IPS-18c (cell line): ENCODE data around the gene VAV2.

ENCODE experiments used
- H3K4me3 ChIP-seq: 2 replicates; pipeline ENCODE4 v1.7.0; 2013; ENCODE audit warnings: low read depth, mild to moderate bottlenecking, low read length, moderate library complexity; ENCODE audit not compliant: insufficient read depth
- H3K9me3 ChIP-seq: one replicate; pipeline ENCODE4 v1.6.1; 2013; ENCODE audit warnings: mild to moderate bottlenecking, low read length, moderate library complexity; ENCODE audit not compliant: control insufficient read depth, insufficient read depth

The VAV2 gene

GRCh38 chr9:134029248-134030226 is 37.4 kb upstream of the VAV2 start:
- Histone ChIP-seq H3K4me3 (no peak overlapping the region), H3K9me3 (no peaks in the 10 kb centered on the region)

GRCh38 chr9:134028575-134029247 is 36.6 kb upstream of the VAV2 start:
- H3K4me3 ChIP-seq, result no peak overlapping the region
- no peaks in the 10 kb centered on the region for H3K9me3 ChIP-seq

- no peaks in the 10 kb centered on the region for H3K9me3 ChIP-seq
Measured at GRCh38 chr9:134028076-134028475, 36.0 kb upstream of the VAV2 start.

GRCh38 chr9:134027561-134027960 is 35.4 kb upstream of the VAV2 start:
- H3K4me3 ChIP-seq, result no peak overlapping the region
- H3K9me3 ChIP-seq, result no peaks in the 10 kb centered on the region

More at GRCh38 chr9:134028076-134028475, 36.0 kb upstream of the VAV2 start:
- H3K4me3 ChIP-seq, result no peak overlapping the region

- Histone ChIP-seq H3K4me3 (no peak overlapping the region), H3K9me3 (no peaks in the 10 kb centered on the region)
Measured at GRCh38 chr9:134026981-134027380, 34.9 kb upstream of the VAV2 start.

GRCh38 chr9:134026581-134026980 is 34.5 kb upstream of the VAV2 start:
- no peaks in the 10 kb centered on the region for H3K9me3 ChIP-seq
- H3K4me3 ChIP-seq, result peak overlapping the region; percentile 88; the same call in 1 of the 2 replicates

- H3K4me3 ChIP-seq, result peak overlapping the region; percentile 88
- H3K9me3 ChIP-seq, result no peaks in the 10 kb centered on the region
Measured at GRCh38 chr9:134025606-134026541, 33.8 kb upstream of the VAV2 start.

- Histone ChIP-seq H3K9me3 (no peaks in the 10 kb centered on the region), H3K4me3 (peak within 1 kb of the TSS; percentile 88)
Measured at GRCh38 chr9:134024828-134025605, 32.9 kb upstream of the VAV2 start, which contains the start of gene BRD3OS. BRD3OS (plus strand) TSS chr9:134025481; CDS start chr9:134026748, 1,267 bp downstream.

GRCh38 chr9:134024214-134024792 is 32.2 kb upstream of the VAV2 start:
- Histone ChIP-seq H3K9me3 (peaks cover 3% of the 10 kb centered on the region), H3K4me3 (0 out of 2 replicates have a peak overlapping the region, but pooled peaks have one; percentile 15)

GRCh38 chr9:134014946-134015345 is 22.8 kb upstream of the VAV2 start:
- Histone ChIP-seq H3K9me3 (peaks cover 17% of the 10 kb centered on the region), H3K4me3 (no peak overlapping the region)

GRCh38 chr9:134011401-134011800 is 19.3 kb upstream of the VAV2 start:
- Histone ChIP-seq H3K9me3 (peaks cover 12% of the 10 kb centered on the region), H3K4me3 (no peak overlapping the region; the same call in 1 of the 2 replicates)

GRCh38 chr9:134010310-134011173 is 18.4 kb upstream of the VAV2 start:
- peaks cover 12% of the 10 kb centered on the region for H3K9me3 ChIP-seq
- peak overlapping the region; percentile 15; the same call in 1 of the 2 replicates for H3K4me3 ChIP-seq

GRCh38 chr9:134007571-134007970 is 15.4 kb upstream of the VAV2 start:
- H3K4me3 ChIP-seq, result no peak overlapping the region
- peaks cover 12% of the 10 kb centered on the region for H3K9me3 ChIP-seq

- H3K9me3 ChIP-seq, result peaks cover 10% of the 10 kb centered on the region
- H3K4me3 ChIP-seq, result no peak overlapping the region
Measured at GRCh38 chr9:134007150-134007549, 15.0 kb upstream of the VAV2 start.

GRCh38 chr9:134005381-134005780 is 13.3 kb upstream of the VAV2 start:
- Histone ChIP-seq H3K4me3 (no peak overlapping the region), H3K9me3 (no peaks in the 10 kb centered on the region)
